ENCODE measurements around the gene KCNAB2.
A peak's percentile ranks its signal among the peaks of the same experiment; 100 is the strongest.

The KCNAB2 gene

DNA sequence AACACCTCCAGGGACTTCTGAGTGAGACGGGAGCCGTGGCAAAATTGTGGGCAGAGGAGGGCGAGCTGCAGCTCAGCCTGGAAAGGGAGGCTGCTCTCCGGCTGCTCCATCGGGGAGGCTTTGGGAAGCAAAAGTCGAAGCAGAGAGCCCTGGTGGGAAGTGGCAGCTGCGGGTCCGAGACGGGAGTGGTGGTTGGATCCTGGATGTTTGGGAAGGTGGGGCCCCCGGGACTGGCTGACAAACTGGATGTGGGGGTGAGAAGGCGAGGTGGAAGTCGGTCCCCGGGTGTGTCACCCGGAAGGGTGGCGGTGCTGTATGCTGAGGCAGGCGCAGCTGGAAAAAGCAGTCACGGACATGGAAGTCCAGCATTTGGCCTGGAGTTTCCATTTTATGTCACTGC is 52.1 kb downstream of the KCNAB2 start:
- DNase-seq (ENCODE audit: low spot score), result no peak

- DNase-seq (ENCODE audit: low spot score), result no peak
Measured at GRCh38 chr1:6098303-6099215, 52.9 kb downstream of the KCNAB2 start.

DNA sequence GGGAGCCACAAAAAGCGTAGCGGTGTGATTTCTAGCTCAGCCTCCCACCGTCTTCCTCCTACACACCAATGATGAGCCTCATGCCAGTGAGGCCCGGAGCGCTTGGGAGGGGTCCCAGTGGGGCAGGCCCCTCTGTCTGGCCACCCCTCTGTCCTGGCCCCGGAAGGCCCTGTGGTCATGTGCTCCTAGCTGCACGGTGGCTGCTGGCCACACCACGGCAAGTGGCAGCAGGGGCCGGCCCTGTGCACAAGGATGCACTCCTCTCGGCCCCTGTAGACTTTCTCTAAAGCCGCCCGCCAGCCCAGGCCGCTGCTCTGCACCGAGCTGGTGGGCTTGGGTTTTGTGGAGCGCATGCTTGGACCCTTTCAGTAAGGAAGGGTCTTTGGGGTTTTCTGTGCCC is 53.6 kb downstream of the KCNAB2 start:
- no peak for DNase-seq (ENCODE audit: low spot score)

GRCh38 chr1:6099787-6100765 is 54.4 kb downstream of the KCNAB2 start:
- DNase-seq (ENCODE audit: low spot score), result no peak

DNA sequence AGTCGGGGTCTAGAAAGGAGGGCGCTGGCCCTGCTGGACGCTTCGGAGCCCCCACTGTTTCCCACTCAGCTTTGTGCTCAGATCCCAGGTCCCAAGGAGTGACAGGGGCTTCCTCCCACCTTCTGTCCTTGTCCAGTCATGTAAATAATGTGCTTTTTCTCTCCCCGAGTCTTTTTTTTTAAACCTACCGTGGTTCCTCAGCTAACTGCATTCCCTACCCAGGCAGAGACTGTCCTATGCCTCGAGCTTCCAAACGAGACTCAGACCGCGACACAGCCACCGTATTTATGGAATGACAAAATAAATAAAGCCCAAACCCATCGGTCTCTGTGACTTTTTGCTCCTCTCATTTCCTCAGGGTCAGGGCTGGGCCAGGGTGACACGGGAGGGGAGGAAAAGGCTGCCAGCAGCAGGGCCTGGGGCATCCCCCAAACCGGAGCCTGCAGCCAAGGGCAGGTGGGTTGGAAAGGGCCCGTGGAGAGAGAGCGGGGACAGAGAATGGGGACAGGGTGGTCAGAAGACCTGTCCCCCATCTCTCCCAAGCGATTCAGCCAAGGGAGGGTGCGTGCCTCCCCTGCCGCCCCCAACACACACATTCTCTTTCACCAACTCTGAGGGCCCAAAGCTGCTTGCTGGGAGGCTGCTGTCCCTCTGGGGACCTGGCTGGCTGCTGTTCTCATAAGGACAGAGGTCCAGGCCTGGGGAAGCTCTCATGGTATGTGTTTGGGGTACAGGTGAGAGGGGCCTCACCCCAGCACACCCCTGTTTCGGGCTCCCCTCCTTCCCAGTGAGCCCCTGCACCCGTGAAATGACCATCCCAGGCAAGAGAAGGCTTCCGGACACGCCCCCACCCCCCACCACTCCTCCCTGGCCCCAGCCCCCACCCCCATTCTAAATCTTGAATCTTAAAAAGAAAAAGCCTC is 55.4 kb downstream of the KCNAB2 start:
- DNase-seq (ENCODE audit: low spot score), result peak; percentile 23

GRCh38 chr1:6101826-6102531 is 56.3 kb downstream of the KCNAB2 start:
- DNase-seq (ENCODE audit: low spot score), result no peak

DNA sequence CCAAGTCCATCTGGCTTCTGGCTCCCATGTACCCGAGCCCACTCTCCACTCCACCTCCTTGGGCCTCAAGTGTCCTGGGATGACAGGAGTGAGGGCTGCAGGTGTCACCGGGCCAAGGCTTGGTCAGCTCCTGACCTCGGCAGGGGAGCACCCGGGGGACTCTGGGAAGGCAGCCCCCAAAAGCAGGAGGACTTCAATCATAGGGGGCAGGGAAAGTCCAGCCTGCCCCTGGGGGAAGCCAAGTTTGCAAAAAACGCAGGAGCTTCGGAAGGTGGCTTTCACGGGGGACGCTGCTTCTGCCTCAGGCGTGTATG is 56.8 kb downstream of the KCNAB2 start:
- no peak for DNase-seq (ENCODE audit: low spot score)

GRCh38 chr1:6103111-6103853 is 57.6 kb downstream of the KCNAB2 start:
- no peak for DNase-seq (ENCODE audit: low spot score)

- DNase-seq (ENCODE audit: low spot score), result no peak
Measured at GRCh38 chr1:6103854-6104530, 58.3 kb downstream of the KCNAB2 start.

- no peak for DNase-seq (ENCODE audit: low spot score)
Measured at GRCh38 chr1:6104631-6105030, 58.9 kb downstream of the KCNAB2 start.

DNA sequence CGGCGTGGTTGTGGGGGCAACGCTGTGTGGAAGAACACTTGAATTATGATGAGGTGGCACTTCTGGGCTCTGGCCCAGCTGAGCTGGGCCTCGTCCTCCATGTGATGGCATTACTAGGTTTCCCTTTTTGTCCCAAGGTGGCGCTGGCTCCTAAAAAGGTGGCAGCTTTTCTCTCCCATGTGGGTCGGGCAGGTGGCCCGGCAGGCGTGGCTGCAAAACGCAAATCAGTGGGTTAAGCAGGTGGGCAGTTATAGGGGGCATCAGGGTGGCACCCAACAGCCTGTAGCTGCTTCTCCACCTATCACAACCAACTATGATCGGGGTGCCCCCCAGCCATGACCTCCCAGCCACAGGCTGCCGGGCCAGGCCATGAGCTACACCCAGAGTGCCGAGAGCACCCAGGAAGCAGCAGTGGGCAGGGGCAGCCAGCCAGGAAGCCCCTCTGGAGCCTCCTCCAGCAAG is 59.6 kb downstream of the KCNAB2 start:
- DNase-seq (ENCODE audit: low spot score), result no peak

GRCh38 chr1:6105763-6106162 is 60.1 kb downstream of the KCNAB2 start:
- DNase-seq (ENCODE audit: low spot score), result no peak

DNA sequence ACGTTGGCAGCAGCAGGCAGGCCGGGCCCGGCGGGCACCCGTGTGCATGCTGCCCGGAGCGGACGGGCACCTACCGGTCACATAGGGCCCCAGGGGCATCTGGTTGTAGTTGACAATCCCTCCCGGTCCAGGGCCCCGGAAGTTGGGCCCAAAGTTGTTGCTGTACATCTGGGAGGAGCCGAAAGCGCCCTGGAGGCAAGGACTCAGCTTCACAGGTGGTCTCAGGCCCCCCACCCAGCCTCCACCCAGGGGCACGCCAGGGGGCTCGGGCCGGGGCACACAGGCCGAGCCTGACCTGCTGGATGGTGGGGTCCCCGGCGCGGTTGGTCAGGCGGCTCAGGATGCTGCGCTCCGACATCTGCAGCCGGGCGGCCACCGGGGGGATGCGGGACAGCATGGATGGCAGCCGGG is 60.6 kb downstream of the KCNAB2 start:
- no peak for DNase-seq (ENCODE audit: low spot score)

DNA sequence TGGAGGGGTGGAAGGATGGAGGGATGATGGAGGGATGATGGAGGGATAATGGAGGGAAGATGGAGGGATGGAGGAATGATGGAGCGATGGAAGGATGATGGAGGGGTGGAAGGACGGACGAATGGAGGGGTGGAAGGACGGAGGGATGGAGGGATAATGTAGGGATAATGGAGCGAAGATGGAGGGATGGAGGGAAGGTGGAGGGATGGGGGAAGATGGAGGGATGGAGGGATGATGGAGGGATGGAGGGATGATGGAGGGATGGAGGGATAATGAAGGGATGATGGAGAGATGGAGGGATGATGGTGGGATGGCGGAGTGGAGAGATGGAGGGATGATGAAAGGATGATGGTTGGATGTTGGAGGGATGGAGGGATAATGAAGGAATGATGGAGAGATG is 61.3 kb downstream of the KCNAB2 start:
- DNase-seq (ENCODE audit: low spot score), result no peak

DNA sequence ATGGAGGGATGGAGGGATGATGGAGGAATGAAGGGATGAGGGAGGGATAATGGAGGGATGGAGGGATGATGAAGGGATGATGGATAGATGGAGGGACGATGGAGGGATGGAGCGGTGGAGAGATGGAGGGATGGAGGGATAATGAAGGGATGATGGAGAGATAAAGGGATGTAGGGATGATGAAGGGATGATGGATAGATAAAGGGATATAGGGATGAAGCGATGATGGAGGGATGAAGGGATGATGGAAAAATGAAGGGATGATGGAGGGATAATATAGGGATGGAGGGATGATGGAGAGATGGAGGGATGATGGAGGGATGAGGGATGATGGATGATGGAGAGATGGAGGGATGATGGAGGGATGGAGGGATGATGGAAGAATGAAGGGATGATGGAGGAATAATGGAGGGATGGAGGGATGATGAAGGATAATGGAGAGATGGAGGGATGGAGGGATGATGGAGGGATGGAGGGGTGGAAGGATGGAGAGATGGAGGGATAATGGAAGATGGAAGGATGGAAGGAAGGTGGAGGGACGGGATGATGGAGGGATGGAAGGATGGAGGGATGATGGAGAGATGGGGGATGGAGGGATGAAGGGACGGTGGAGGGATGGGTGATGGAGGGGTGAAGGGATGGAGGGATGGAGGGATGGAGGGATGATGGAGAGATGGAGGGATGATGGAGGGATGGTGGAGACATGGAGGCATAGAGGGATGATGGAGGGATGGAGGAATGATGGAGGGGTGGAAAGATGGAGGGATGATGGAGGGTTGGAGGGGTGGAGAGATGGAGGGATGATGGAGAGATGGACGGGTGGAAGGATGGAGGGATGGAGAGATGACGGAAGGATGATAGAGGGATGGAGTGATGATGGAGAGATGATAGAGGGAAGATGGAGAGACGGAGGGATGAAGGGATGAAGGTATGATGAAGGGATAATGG is 62.0 kb downstream of the KCNAB2 start:
- DNase-seq (ENCODE audit: low spot score), result no peak

DNA sequence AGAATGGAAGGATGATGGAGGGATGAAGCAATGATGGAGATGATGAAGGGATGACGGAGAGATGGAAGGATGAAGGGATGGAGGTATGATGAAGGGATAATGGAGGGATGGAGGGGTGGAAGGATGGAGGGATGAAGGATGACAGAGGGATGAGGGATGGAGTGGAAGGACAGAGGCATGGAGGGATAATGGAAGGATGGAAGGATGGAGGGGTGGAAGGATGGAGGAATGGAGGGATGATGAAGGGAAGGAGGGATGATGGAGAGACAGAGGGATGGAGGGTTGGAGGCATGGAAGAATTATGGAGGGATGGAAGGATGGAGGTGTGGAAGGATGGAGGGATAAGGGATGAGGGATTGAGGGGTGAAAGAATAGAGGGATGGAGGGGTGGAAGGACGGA is 62.8 kb downstream of the KCNAB2 start:
- DNase-seq (ENCODE audit: low spot score), result no peak

GRCh38 chr1:6108937-6109614 is 63.4 kb downstream of the KCNAB2 start:
- peak; percentile 42 for DNase-seq (ENCODE audit: low spot score)

- DNase-seq (ENCODE audit: low spot score), result no peak
Measured at GRCh38 chr1:6109688-6110087, 64.0 kb downstream of the KCNAB2 start.

All from activated CD4-positive, alpha-beta T cell treated with anti-CD3 and anti-CD28 coated beads, Interleukin-2, Interleukin-4, amounts not matched to agents 100 ng/mL and 50 ng/mL, durations not matched to agents 16 hours and 8 hours (primary cell).